ENCODE measurements around the gene CDK15.

CDK15 gene

DNA sequence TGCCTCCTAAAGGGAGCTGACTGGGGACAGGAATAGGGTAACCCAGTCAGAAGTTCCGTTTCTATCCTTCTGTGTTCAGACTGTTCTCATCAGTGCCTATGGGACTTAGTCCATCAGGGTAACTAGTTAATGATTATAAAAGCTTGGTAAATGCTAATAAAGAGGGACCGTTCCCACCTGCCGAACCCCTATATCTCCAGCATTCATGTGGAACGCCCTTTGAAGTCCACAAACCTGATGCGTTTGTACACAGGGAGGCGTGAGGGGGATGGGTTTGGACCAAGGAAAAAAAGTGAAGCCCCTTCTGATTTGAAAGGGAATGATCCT is 112.9 kb downstream of the CDK15 start:
- H3K9me2 ChIP-seq (replicated peaks; ENCODE audit: insufficient read depth, low read length) = no peaks in the 10 kb centered on the region
- H3K4me3 ChIP-seq (ENCODE audit: insufficient read depth, low read length, poor library complexity, severe bottlenecking) = no peak overlapping the region
- H3F3A ChIP-seq (ENCODE audit: insufficient read depth) = no peaks in the 10 kb centered on the region
- H2AFZ ChIP-seq (ENCODE audit: low read depth, low read length, severe bottlenecking) = no peak overlapping the region
- no peaks in the 10 kb centered on the region for H3K36me3 ChIP-seq (ENCODE audit: low read length)
- no peak overlapping the region for H3K9ac ChIP-seq (ENCODE audit: low read length)
- no peaks in the 10 kb centered on the region for H3K27me3 ChIP-seq (ENCODE audit: low read length)
- TF ChIP-seq CTCF (IDR thresholded peaks at IDR 0.05; ENCODE audit: insufficient read depth, low read length, poor library complexity, severe bottlenecking) = no peak
- TF ChIP-seq EZH2phosphoT487 (conservative IDR thresholded peaks at IDR 0.05; ENCODE audit: low read length) = no peak
- H3K9me3 ChIP-seq (ENCODE audit: insufficient read depth, low read length) = no peaks in the 10 kb centered on the region
- H3K4me2 ChIP-seq (ENCODE audit: low read depth, low read length, poor library complexity, severe bottlenecking) = no peak overlapping the region
- H3K27ac ChIP-seq (ENCODE audit: low read depth, low read length) = no peak overlapping the region
- no peaks in the 10 kb centered on the region for H3K79me2 ChIP-seq (ENCODE audit: insufficient read depth, low read length)
- H4K20me1 ChIP-seq (ENCODE audit: low read depth, low read length) = no peaks in the 10 kb centered on the region

DNA sequence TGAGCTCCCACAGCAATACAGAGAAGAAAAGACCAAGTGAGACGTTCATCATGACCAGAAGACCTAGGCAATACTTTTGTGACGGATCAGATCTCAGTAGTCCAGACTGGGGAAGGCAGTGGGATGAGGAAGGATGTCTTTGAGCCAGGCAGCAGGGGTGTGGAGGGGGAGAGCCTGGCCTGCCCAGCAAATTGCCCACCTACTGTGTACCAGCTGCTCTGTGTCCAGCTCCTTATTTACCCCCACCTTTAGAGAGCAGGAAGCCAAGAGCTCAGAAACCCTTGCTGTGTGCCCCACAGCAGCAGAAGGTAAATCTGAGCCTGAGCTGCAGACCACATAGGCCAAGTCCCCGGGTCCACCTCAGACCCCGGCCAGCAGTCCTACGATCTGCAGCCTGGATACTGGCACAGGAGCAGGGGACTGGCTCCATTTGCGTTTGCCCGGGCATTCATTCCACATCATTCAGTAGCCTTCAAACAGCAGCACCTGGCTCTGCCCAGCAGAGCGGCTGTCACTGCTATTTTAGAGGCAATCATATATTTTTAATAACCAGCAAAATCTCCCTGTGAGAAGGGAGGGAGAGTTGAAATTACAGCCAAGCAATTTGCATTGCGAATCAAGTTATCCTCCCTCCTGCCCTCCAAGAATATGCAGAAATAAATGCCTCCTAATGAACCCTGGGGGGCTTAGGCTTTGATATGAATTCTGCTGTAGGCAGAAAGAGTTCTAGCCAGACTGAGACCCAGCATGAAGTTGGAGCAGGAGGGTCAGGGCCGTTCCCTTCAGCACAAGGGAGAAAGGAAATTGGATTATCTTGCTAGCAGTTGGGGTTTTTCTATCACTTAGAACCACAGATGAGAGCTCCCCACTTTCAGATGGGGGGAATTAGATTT is 117.3 kb downstream of the CDK15 start:
- no peaks in the 10 kb centered on the region for H4K20me1 ChIP-seq (ENCODE audit: low read depth, low read length)
- H3K4me2 ChIP-seq (ENCODE audit: low read depth, low read length, poor library complexity, severe bottlenecking) = no peak overlapping the region
- H3K9me2 ChIP-seq (replicated peaks; ENCODE audit: insufficient read depth, low read length) = no peaks in the 10 kb centered on the region
- no peaks in the 10 kb centered on the region for H3K79me2 ChIP-seq (ENCODE audit: insufficient read depth, low read length)
- TF ChIP-seq EZH2phosphoT487 (conservative IDR thresholded peaks at IDR 0.05; ENCODE audit: low read length) (no peak), CTCF (IDR thresholded peaks at IDR 0.05; ENCODE audit: insufficient read depth, low read length, poor library complexity, severe bottlenecking) (no peak)
- no peaks in the 10 kb centered on the region for H3K9me3 ChIP-seq (ENCODE audit: insufficient read depth, low read length)
- no peaks in the 10 kb centered on the region for H3F3A ChIP-seq (ENCODE audit: insufficient read depth)
- H3K27me3 ChIP-seq (ENCODE audit: low read length) = no peaks in the 10 kb centered on the region
- H3K36me3 ChIP-seq (ENCODE audit: low read length) = no peaks in the 10 kb centered on the region
- H3K9ac ChIP-seq (ENCODE audit: low read length) = no peak overlapping the region
- H3K27ac ChIP-seq (ENCODE audit: low read depth, low read length) = no peak overlapping the region
- H2AFZ ChIP-seq (ENCODE audit: low read depth, low read length, severe bottlenecking) = no peak overlapping the region
- H3K4me3 ChIP-seq (ENCODE audit: insufficient read depth, low read length, poor library complexity, severe bottlenecking) = no peak overlapping the region

GRCh38 chr2:201924453-201924852 is 118.1 kb downstream of the CDK15 start:
- Histone ChIP-seq H3K4me2 (ENCODE audit: low read depth, low read length, poor library complexity, severe bottlenecking) (no peak overlapping the region), H4K20me1 (ENCODE audit: low read depth, low read length) (no peaks in the 10 kb centered on the region), H3F3A (ENCODE audit: insufficient read depth) (no peaks in the 10 kb centered on the region), H3K27me3 (ENCODE audit: low read length) (no peaks in the 10 kb centered on the region), H3K36me3 (ENCODE audit: low read length) (no peaks in the 10 kb centered on the region), H3K79me2 (ENCODE audit: insufficient read depth, low read length) (no peaks in the 10 kb centered on the region), H2AFZ (ENCODE audit: low read depth, low read length, severe bottlenecking) (no peak overlapping the region), H3K9me2 (replicated peaks; ENCODE audit: insufficient read depth, low read length) (no peaks in the 10 kb centered on the region), H3K27ac (ENCODE audit: low read depth, low read length) (no peak overlapping the region), H3K9me3 (ENCODE audit: insufficient read depth, low read length) (no peaks in the 10 kb centered on the region), H3K4me3 (ENCODE audit: insufficient read depth, low read length, poor library complexity, severe bottlenecking) (no peak overlapping the region), H3K9ac (ENCODE audit: low read length) (no peak overlapping the region)
- TF ChIP-seq CTCF (IDR thresholded peaks at IDR 0.05; ENCODE audit: insufficient read depth, low read length, poor library complexity, severe bottlenecking) (no peak), EZH2phosphoT487 (conservative IDR thresholded peaks at IDR 0.05; ENCODE audit: low read length) (no peak)

Data from SU-DHL-6 (cell line).